Activated CD4-positive, alpha-beta memory T cell treated with anti-CD3 and anti-CD28 coated beads, Interleukin-2, amount 10 ng/mL, durations not matched to agents 7 days and 5 days (primary cell): ENCODE data around the gene AP2B1. TPM values are rescaled to one million over a fixed set of nuclear protein-coding genes. Genes with fewer than 3 reads are reported as not detected.

Experiments used
- CTCF ChIA-PET: fragments of 350-600 bp; sonication (Branson Sonifier 250); formaldehyde crosslinking; loops from one replicate; lab custom pipeline; 2021; ENCODE audit warnings: antibody characterized with exemption, inconsistent platforms; lab: Charles Lee
- POLR2A ChIA-PET: fragments of 350-600 bp; sonication (Branson Sonifier 250); formaldehyde crosslinking; loops from one replicate; lab custom pipeline; 2021; ENCODE audit warnings: antibody characterized with exemption; lab: Charles Lee
- DNase-seq: peaks from one replicate; pipeline ENCODE4 v3.0.0-alpha.2; 2020
- H3K27ac Mint-ChIP-seq: one replicate; pipeline ENCODE4 v1.8.0; 2021; ENCODE audit warnings: mild to moderate bottlenecking, mixed read lengths
- H3K27me3 Mint-ChIP-seq: one replicate; pipeline ENCODE4 v1.8.0; 2021; ENCODE audit warnings: mixed read lengths
- H3K36me3 Mint-ChIP-seq: one replicate; pipeline ENCODE4 v1.8.0; 2021; ENCODE audit warnings: low read depth, mixed read lengths
- H3K4me1 Mint-ChIP-seq: one replicate; pipeline ENCODE4 v1.8.0; 2021; ENCODE audit warnings: mixed read lengths
- H3K4me3 Mint-ChIP-seq: one replicate; pipeline ENCODE4 v1.8.0; 2021; ENCODE audit warnings: mild to moderate bottlenecking, mixed read lengths
- H3K9me3 Mint-ChIP-seq: one replicate; pipeline ENCODE4 v1.8.0; 2021; ENCODE audit warnings: mixed read lengths
- total RNA-seq, 2 experiments: library from RNA; stranded (reverse); gene quantifications; one replicate each; pipeline ENCODE4 v1.2.3, GENCODE V29; 2021

Gene AP2B1
- total RNA-seq, 2 experiments from 2014 or later = 196 to 203 TPM

GRCh38 chr17:35775039-35775438, 187.9 kb downstream of the AP2B1 start:
- Mint-ChIP-seq H3K27me3 (peaks cover 31% of the 10 kb centered on the region), H3K4me3 (no peak overlapping the region), H3K36me3 (no peaks in the 10 kb centered on the region), H3K4me1 (no peaks in the 10 kb centered on the region), H3K9me3 (no peaks in the 10 kb centered on the region), H3K27ac (no peak overlapping the region)
- DNase-seq = no peak
- ChIA-PET POLR2A (no interaction called here), CTCF (interaction anchor here (2.5 kb wide), 1 partner anchor 11 kb away, joined by 9 read pairs; no protein-coding TSS in a partner anchor)

GRCh38 chr17:35775583-35775982, 188.5 kb downstream of the AP2B1 start:
- H3K36me3 Mint-ChIP-seq = no peaks in the 10 kb centered on the region
- ChIA-PET POLR2A (no interaction called here), CTCF (interaction anchor here (2.5 kb wide), 1 partner anchor 11 kb away, joined by 9 read pairs; no protein-coding TSS in a partner anchor)
- DNase-seq = no peak
- H3K27ac Mint-ChIP-seq = no peak overlapping the region
- H3K4me3 Mint-ChIP-seq = no peak overlapping the region
- H3K9me3 Mint-ChIP-seq = no peaks in the 10 kb centered on the region
- peaks cover 31% of the 10 kb centered on the region for H3K27me3 Mint-ChIP-seq
- no peaks in the 10 kb centered on the region for H3K4me1 Mint-ChIP-seq

Other genes starting within 250 kb of the AP2B1 start
- gene SLFN11, start 213.7 kb upstream of the AP2B1 start, total RNA-seq = 10 to 100 TPM; 67.5 to 72.6 TPM
- 10 to 100 TPM; 22.7 to 23.1 TPM for gene SLFN12, start 154.8 kb upstream of the AP2B1 start, total RNA-seq
- gene SLFN13, start 138.6 kb upstream of the AP2B1 start, total RNA-seq = 10 to 100 TPM; 82.6 to 96.7 TPM
- 100 to 1,000 TPM; 103 to 110 TPM for gene SLFN12L, start 49.6 kb upstream of the AP2B1 start, total RNA-seq
- not detected for gene SLFN14, start 26.5 kb upstream of the AP2B1 start, total RNA-seq
- gene PEX12, start 8.8 kb upstream of the AP2B1 start, total RNA-seq = 1 to 10 TPM; 3.8 to 4.5 TPM
- gene RASL10B, start 144.3 kb downstream of the AP2B1 start, total RNA-seq = under 1 TPM; 0.08 to 0.33 TPM
- not detected for gene GAS2L2, start 165.9 kb downstream of the AP2B1 start, total RNA-seq
- not detected for gene C17orf50, start 173.6 kb downstream of the AP2B1 start, total RNA-seq
- gene MMP28, start 208.3 kb downstream of the AP2B1 start, total RNA-seq = not detected
- 100 to 1,000 TPM; 244 to 252 TPM for gene TAF15, start 222.2 kb downstream of the AP2B1 start, total RNA-seq